Neuron (in vitro differentiated cells): Measurements from ENCODE around the gene CD247.

Experiments used
- H2AFZ ChIP-seq: one replicate; pipeline ENCODE4 v1.6.1; 2013; ENCODE audit warnings: low read depth, mild to moderate bottlenecking, inconsistent platforms, low read length, moderate library complexity
- H3K27me3 ChIP-seq: one replicate; pipeline ENCODE4 v1.6.1; 2013; ENCODE audit warnings: low read length; ENCODE audit not compliant: insufficient read depth
- H3K36me3 ChIP-seq: one replicate; pipeline ENCODE4 v1.6.1; 2013; ENCODE audit warnings: low read length; ENCODE audit not compliant: insufficient read depth
- H3K4me1 ChIP-seq: one replicate; pipeline ENCODE4 v1.6.1; 2013; ENCODE audit warnings: low read length; ENCODE audit not compliant: insufficient read depth
- H3K4me3 ChIP-seq: 2 replicates; pipeline ENCODE4 v1.5.1; 2013; ENCODE audit warnings: mild to moderate bottlenecking, low read length, moderate library complexity
- H3K9me3 ChIP-seq: one replicate; pipeline ENCODE4 v1.6.1; 2013; ENCODE audit warnings: low read length

Gene CD247

DNA sequence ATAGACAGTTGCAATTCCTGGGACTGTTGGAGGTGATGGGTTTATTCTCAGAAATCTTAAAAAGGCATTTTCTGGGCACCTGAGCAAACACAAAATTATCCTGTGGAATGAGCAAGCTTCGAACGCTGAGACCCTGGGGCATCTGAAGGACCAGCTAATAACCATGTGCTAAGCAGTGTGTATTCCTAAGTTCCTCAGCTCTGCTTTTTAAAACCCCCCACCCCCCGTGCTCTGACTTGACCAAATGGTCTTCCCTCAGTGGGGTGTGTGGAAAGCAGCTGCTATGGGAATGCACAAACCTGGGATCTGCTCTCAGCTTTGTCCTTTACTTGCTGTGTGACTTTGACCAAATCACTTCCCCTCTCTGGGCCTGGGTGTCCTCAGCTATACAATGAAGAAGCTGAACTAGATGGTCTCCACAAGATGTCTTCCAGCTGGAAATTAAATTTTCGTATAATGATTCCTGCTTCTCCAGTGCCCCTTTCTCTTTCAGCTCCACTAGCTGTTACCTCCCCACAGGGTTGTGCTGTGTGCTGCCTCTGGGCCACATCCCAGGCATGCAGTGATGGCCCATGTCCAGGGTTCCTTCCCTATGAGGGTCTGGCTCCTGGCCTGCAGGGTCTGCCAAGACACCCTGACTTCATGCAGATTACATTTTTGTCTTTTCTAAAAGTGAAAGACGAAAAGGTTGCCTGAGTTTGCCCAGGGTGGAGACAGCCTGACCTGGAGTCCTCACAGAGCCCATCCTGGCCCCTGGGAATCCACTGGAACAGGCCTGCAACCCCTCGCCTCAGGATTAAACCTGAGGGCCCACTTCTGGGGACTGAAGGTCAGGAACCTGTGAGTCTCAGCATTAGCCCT is 14.9 kb upstream of the CD247 start:
- H3K4me3 ChIP-seq: no peak overlapping the region
- no peaks in the 10 kb centered on the region for H3K27me3 ChIP-seq
- no peak overlapping the region for H2AFZ ChIP-seq
- H3K9me3 ChIP-seq: no peaks in the 10 kb centered on the region
- no peaks in the 10 kb centered on the region for H3K36me3 ChIP-seq
- H3K4me1 ChIP-seq: peaks cover 3% of the 10 kb centered on the region

GRCh38 chr1:167532375-167532774 is 14.0 kb upstream of the CD247 start:
- H2AFZ ChIP-seq: no peak overlapping the region
- H3K36me3 ChIP-seq: no peaks in the 10 kb centered on the region
- H3K4me1 ChIP-seq: peaks cover 3% of the 10 kb centered on the region
- H3K27me3 ChIP-seq: no peaks in the 10 kb centered on the region
- H3K4me3 ChIP-seq: no peak overlapping the region
- no peaks in the 10 kb centered on the region for H3K9me3 ChIP-seq

GRCh38 chr1:167529829-167530474 is 11.6 kb upstream of the CD247 start:
- H3K36me3 ChIP-seq: no peaks in the 10 kb centered on the region

DNA sequence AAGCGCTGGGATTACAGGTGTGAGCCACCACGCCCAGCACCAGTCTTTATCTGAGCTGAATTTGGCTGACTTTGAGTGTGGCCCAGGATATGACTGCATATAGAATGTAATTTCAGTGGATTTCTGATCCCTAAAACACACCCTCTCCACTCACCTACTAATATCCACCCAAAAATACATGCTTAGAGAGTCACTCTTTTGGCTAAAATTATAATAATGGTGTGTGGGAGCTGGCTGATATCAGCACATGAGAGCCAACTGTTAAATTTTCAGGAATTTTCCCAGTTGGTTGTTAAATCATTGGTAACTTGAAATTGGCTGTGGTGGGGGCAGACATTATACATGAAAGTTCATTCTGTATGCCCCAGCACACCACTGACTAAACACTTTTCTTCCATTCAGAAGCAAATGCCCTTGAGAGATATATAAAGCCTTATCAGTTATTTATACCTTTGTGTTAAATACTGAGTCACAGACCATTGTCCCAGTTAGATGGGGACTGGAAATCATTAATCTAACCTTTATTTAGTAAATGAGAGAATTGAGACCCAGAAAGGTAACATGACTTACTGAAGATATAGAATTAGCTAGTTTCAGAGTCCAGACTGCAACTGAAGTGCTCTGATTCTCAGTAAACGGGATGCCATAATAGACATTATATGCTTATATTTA is 9.9 kb upstream of the CD247 start:
- no peaks in the 10 kb centered on the region for H3K27me3 ChIP-seq

More at GRCh38 chr1:167529829-167530474, 11.6 kb upstream of the CD247 start:
- Histone ChIP-seq H3K4me3 (no peak overlapping the region), H3K27me3 (no peaks in the 10 kb centered on the region), H3K4me1 (peaks cover 3% of the 10 kb centered on the region), H2AFZ (no peak overlapping the region), H3K9me3 (no peaks in the 10 kb centered on the region)

DNA sequence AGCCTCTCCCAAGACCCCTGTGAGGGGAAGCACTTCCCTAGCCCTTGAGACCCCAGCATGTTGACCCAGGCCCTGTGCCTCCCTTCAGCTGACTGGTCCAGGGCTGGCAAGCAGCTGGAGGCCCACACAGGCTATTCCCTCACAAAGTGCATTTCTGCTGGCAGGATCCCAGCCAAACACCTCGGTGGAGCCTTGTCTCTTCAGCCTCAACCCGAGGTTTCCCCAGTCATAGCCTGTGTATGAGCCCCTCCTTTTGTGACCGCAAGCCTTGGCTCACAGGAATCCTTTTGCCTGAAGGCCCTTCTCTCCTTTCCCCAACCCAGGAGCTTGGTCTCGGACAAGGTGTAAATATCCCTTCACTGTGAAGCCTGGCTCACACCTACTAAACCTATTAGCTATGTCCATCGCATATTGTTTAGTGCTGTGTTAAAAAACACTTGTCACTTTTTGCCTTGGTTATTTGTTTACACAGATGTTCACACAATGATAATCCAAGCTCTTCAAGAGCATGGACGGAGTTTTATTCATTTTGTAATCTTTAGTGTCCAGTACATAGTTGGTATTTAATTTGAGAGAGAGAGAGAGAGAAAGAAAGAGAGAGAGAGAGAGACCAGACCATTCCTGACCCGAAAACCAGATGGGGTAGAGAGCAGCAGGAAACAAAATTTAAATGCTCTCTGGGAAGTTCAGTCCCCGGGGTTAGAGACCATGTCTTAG is 8.5 kb upstream of the CD247 start:
- H2AFZ ChIP-seq: no peak overlapping the region
- H3K27me3 ChIP-seq: no peaks in the 10 kb centered on the region
- H3K9me3 ChIP-seq: peaks cover 2% of the 10 kb centered on the region
- no peaks in the 10 kb centered on the region for H3K4me1 ChIP-seq
- H3K4me3 ChIP-seq: no peak overlapping the region
- no peaks in the 10 kb centered on the region for H3K36me3 ChIP-seq

More for the DNA sequence above, 9.9 kb upstream of the CD247 start:
- Histone ChIP-seq H2AFZ (no peak overlapping the region), H3K4me1 (no peaks in the 10 kb centered on the region), H3K4me3 (no peak overlapping the region), H3K36me3 (no peaks in the 10 kb centered on the region), H3K9me3 (peaks cover 2% of the 10 kb centered on the region)

DNA sequence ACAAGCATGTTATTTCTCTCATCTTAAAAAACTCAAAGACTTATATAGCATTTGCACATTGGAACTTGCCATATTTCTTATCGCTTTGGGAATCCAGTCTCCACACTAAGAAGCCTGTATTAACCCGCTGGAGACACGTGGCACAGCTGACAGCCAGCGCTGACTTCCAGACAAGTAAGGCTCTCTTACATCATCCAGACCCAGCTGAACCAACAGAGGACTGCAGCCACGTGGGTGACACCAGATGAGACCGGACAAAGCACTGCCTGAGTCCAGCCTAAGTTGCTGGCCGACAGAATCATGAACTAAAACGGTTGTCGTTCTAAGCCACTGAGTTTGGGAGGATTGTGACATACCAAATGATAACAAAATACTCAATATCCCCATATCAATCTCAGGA is 6.3 kb upstream of the CD247 start:
- no peaks in the 10 kb centered on the region for H3K4me1 ChIP-seq
- H2AFZ ChIP-seq: no peak overlapping the region
- no peaks in the 10 kb centered on the region for H3K36me3 ChIP-seq
- H3K27me3 ChIP-seq: no peaks in the 10 kb centered on the region
- peaks cover 2% of the 10 kb centered on the region for H3K9me3 ChIP-seq
- H3K4me3 ChIP-seq: no peak overlapping the region

- H3K27me3 ChIP-seq: no peaks in the 10 kb centered on the region
- no peaks in the 10 kb centered on the region for H3K36me3 ChIP-seq
- H3K4me3 ChIP-seq: no peak overlapping the region
- no peak overlapping the region for H2AFZ ChIP-seq
- no peaks in the 10 kb centered on the region for H3K4me1 ChIP-seq
- H3K9me3 ChIP-seq: peaks cover 2% of the 10 kb centered on the region
These were observed 3.9 kb upstream of the CD247 start for GRCh38 chr1:167522246-167522645.

DNA sequence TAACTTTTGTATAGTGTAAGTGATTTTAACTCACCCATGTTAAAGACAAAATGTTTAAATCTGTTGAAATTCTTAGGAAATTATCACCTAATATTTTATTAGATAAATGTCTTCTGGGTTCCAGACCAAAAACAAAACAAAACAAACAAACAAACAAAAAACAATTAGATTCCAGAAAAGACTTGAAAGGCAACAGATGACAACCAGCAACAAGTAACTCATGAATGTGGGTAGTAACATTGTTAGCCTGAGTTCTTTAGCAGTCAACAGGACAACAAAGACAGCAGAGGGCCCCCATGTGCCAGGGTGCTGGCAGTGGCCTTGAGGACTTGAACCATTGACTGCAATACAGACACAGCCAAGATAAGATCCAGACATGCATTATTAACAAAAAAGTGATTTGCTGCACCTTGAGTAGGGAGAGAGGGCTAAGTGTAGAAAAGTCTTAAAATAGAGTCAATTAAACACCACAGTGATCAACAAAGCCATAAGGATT is 2.4 kb upstream of the CD247 start:
- no peak overlapping the region for H3K4me3 ChIP-seq
- H3K27me3 ChIP-seq: no peaks in the 10 kb centered on the region
- H3K4me1 ChIP-seq: no peaks in the 10 kb centered on the region

DNA sequence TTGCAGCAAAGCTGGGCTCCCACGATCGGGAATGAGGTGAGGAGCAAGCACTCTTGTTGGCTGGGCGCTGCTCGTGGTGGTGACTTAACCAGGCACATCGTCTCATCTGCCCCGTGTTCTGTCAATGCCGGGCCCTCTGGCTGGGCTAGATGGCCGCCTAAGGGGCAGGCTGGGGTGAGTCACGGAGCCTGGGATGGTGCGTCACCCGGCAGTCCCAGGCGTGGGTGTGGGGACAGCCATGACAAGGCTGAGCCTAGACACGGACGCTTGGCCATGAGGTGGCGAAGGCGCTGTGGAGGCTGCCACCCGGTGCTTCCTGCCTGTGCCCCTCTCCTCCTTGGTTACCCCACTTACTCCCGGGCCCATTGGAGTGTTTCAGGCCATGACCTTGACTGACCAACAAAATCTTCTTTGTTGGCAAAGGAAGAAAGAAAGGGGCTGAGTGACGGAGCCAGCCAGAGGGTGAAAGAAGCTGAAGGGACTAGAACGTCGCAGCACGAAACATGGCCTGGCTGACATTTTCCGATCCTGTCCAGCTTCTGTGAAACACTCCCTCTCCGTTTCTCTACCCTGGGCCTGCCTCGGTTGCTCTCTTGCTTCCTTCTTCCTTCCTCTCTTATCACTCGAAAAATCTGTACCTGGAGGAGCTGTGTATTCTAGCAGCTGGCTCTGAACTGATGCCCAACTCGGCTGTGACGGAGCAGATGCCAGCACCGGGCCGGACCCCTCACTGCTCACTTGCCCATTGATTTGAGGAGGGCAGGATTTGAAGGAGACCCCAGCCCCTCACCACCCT is 596 bp downstream of the CD247 start:
- H3K36me3 ChIP-seq: no peaks in the 10 kb centered on the region
- H3K27me3 ChIP-seq: no peaks in the 10 kb centered on the region
- H3K4me3 ChIP-seq: no peak overlapping the region
- no peak overlapping the region for H2AFZ ChIP-seq
- H3K4me1 ChIP-seq: no peaks in the 10 kb centered on the region
- H3K9me3 ChIP-seq: no peaks in the 10 kb centered on the region

More for the DNA sequence above, 2.4 kb upstream of the CD247 start:
- peaks cover 2% of the 10 kb centered on the region for H3K9me3 ChIP-seq
- no peak overlapping the region for H2AFZ ChIP-seq
- H3K36me3 ChIP-seq: no peaks in the 10 kb centered on the region

GRCh38 chr1:167516404-167517388 is 1.6 kb downstream of the CD247 start:
- Histone ChIP-seq H3K36me3 (no peaks in the 10 kb centered on the region), H3K9me3 (no peaks in the 10 kb centered on the region), H3K4me3 (no peak overlapping the region), H3K27me3 (no peaks in the 10 kb centered on the region), H3K4me1 (no peaks in the 10 kb centered on the region), H2AFZ (no peak overlapping the region)

DNA sequence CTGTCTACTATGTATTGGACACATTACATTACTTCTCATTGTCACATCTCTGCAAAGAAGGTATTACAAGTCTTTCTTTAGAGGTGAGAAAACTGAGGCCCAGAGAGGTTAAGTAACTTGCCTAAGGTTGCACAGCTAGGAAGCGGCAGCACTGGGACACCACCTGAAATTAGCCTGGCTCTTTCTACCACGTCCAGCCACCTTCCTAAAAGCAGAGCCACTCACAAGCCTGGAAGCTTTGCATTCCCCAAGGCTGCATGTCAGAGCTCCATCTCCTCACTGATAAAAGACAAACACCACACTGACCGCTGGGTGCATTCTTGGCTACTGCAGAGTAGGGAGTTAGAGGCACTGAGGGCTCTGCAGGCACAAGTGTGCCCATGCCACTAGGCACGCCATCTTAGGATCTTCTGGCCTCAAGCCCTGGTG is 2.4 kb downstream of the CD247 start:
- H3K9me3 ChIP-seq: no peaks in the 10 kb centered on the region
- no peaks in the 10 kb centered on the region for H3K27me3 ChIP-seq
- no peak overlapping the region for H2AFZ ChIP-seq
- H3K36me3 ChIP-seq: no peaks in the 10 kb centered on the region
- no peaks in the 10 kb centered on the region for H3K4me1 ChIP-seq
- no peak overlapping the region for H3K4me3 ChIP-seq
